Urinary bladder (tissue), 4 donors: ENCODE measurements around the gene TTC19. TPM values are rescaled to one million over a fixed set of nuclear protein-coding genes. Genes with fewer than 3 reads are reported as not detected.

Source experiments
- DNase-seq: peaks from one replicate; pipeline ENCODE4 v3.0.0-alpha.2; 2015; ENCODE audit errors: extremely low spot score
- H3K27ac ChIP-seq: one replicate; pipeline ENCODE4 v1.5.1; 2013; ENCODE audit warnings: low read depth, mild to moderate bottlenecking, moderate library complexity
- H3K36me3 ChIP-seq: one replicate; pipeline ENCODE4 v1.6.1; 2013; ENCODE audit warnings: mild to moderate bottlenecking, moderate library complexity; ENCODE audit not compliant: insufficient read depth
- H3K4me1 ChIP-seq: one replicate; pipeline ENCODE4 v1.6.1; 2013; ENCODE audit warnings: mild to moderate bottlenecking, moderate library complexity; ENCODE audit not compliant: insufficient read depth
- H3K4me3 ChIP-seq: one replicate; pipeline ENCODE4 v1.5.1; 2013; ENCODE audit warnings: low read depth, low read length
- WGBS: extraction: QIAGEN DNeasy Blood & Tissue Kit; methylation state at CpG from one replicate; pipeline ENCODE4 v1.1.7; 2013; 5-methylcytosine and 5-hydroxymethylcytosine counted together
- polyA plus RNA-seq: library from polyadenylated mRNA; stranded (reverse); fragments of 200-250 nt; gene quantifications from one replicate; pipeline ENCODE4 v1.2.3, GENCODE V29; 2013
- total RNA-seq: library from RNA; depleted of rRNA; stranded (reverse); fragments of >200 nt; gene quantifications from one replicate; pipeline ENCODE4 v1.2.3, GENCODE V29; 2014
- donor health status: healthy with polysubstance abuse.
- donor health status: healthy.

The TTC19 gene
- total RNA-seq (32.7 TPM), polyA plus RNA-seq (17.3 TPM)

GRCh38 chr17:15999141-15999973, at the start of gene TTC19, which contains the start of gene ZSWIM7:
Gene TTC19, plus strand, starts transcription at chr17:15999824. Its CDS starts 25 bp downstream, at chr17:15999849.
Gene ZSWIM7, minus strand, starts transcription at chr17:15999704. Its CDS starts 110 bp downstream, at chr17:15999594.
- H3K4me1 ChIP-seq = peaks cover 2% of the 10 kb centered on the region
- peak; percentile 87 for DNase-seq
- under 1% methylated on average over 91 of the region's 91 CpGs for WGBS
- H3K27ac ChIP-seq = peak within 1 kb of the TSS; percentile 98
- peaks cover 2% of the 10 kb centered on the region for H3K36me3 ChIP-seq
- peak within 1 kb of the TSS; percentile 74 for H3K4me3 ChIP-seq

- no peak overlapping the region for H3K4me3 ChIP-seq
- no peaks in the 10 kb centered on the region for H3K36me3 ChIP-seq
- no peak for DNase-seq
- 97% methylated on average over 6 of the region's 6 CpGs for WGBS
- H3K27ac ChIP-seq = no peak overlapping the region
- no peaks in the 10 kb centered on the region for H3K4me1 ChIP-seq
Observed at GRCh38 chr17:15951368-15952047, 48.1 kb upstream of the TTC19 start.

- no peak overlapping the region for H3K4me3 ChIP-seq
- DNase-seq = no peak
- 88% methylated on average over 7 of the region's 7 CpGs for WGBS
- H3K36me3 ChIP-seq = no peaks in the 10 kb centered on the region
- H3K27ac ChIP-seq = no peak overlapping the region
- H3K4me1 ChIP-seq = no peaks in the 10 kb centered on the region
Observed at GRCh38 chr17:15952048-15952532, 47.5 kb upstream of the TTC19 start.

GRCh38 chr17:15952916-15953790, 46.5 kb upstream of the TTC19 start:
- Histone ChIP-seq H3K4me3 (no peak overlapping the region), H3K4me1 (no peaks in the 10 kb centered on the region), H3K27ac (no peak overlapping the region), H3K36me3 (no peaks in the 10 kb centered on the region)
- DNase-seq = no peak
- 81% methylated on average over 22 of the region's 22 CpGs for WGBS

GRCh38 chr17:15954222-15954621, 45.4 kb upstream of the TTC19 start:
- no peak for DNase-seq
- Histone ChIP-seq H3K36me3 (no peaks in the 10 kb centered on the region), H3K4me1 (no peaks in the 10 kb centered on the region), H3K4me3 (no peak overlapping the region), H3K27ac (no peak overlapping the region)
- WGBS = 83% methylated on average over 5 of the region's 5 CpGs

GRCh38 chr17:15955793-15956541, 43.7 kb upstream of the TTC19 start:
- DNase-seq = no peak
- H3K27ac ChIP-seq = no peak overlapping the region
- 76% methylated on average over 14 of the region's 14 CpGs for WGBS
- H3K36me3 ChIP-seq = no peaks in the 10 kb centered on the region
- no peak overlapping the region for H3K4me3 ChIP-seq
- no peaks in the 10 kb centered on the region for H3K4me1 ChIP-seq

GRCh38 chr17:15957206-15957605, 42.4 kb upstream of the TTC19 start:
- no peak overlapping the region for H3K4me3 ChIP-seq
- no peaks in the 10 kb centered on the region for H3K4me1 ChIP-seq
- no peak for DNase-seq
- 89% methylated on average over 6 of the region's 6 CpGs for WGBS
- no peak overlapping the region for H3K27ac ChIP-seq
- no peaks in the 10 kb centered on the region for H3K36me3 ChIP-seq

GRCh38 chr17:15957608-15958307, 41.9 kb upstream of the TTC19 start:
- no peak overlapping the region for H3K27ac ChIP-seq
- no peak for DNase-seq
- no peaks in the 10 kb centered on the region for H3K36me3 ChIP-seq
- H3K4me3 ChIP-seq = no peak overlapping the region
- 96% methylated on average over 18 of the region's 19 CpGs for WGBS
- H3K4me1 ChIP-seq = no peaks in the 10 kb centered on the region

GRCh38 chr17:15958484-15958854, 41.2 kb upstream of the TTC19 start:
- no peak for DNase-seq
- no peak overlapping the region for H3K27ac ChIP-seq
- WGBS = 89% methylated on average over 4 of the region's 4 CpGs
- no peak overlapping the region for H3K4me3 ChIP-seq
- no peaks in the 10 kb centered on the region for H3K4me1 ChIP-seq
- H3K36me3 ChIP-seq = no peaks in the 10 kb centered on the region

- no peak overlapping the region for H3K4me3 ChIP-seq
- 90% methylated on average over 4 of the region's 4 CpGs for WGBS
- no peaks in the 10 kb centered on the region for H3K36me3 ChIP-seq
- no peak for DNase-seq
- no peak overlapping the region for H3K27ac ChIP-seq
- H3K4me1 ChIP-seq = no peaks in the 10 kb centered on the region
Observed at GRCh38 chr17:15963670-15964110, 35.9 kb upstream of the TTC19 start.

GRCh38 chr17:15965528-15965927, 34.1 kb upstream of the TTC19 start:
- no peaks in the 10 kb centered on the region for H3K4me1 ChIP-seq
- H3K4me3 ChIP-seq = no peak overlapping the region
- WGBS = 83% methylated on average over 6 of the region's 6 CpGs
- DNase-seq = no peak
- no peaks in the 10 kb centered on the region for H3K36me3 ChIP-seq
- H3K27ac ChIP-seq = no peak overlapping the region

GRCh38 chr17:15966183-15966878, 33.3 kb upstream of the TTC19 start:
- H3K4me1 ChIP-seq = no peaks in the 10 kb centered on the region
- 57% methylated on average over 13 of the region's 13 CpGs for WGBS
- no peak overlapping the region for H3K27ac ChIP-seq
- no peak for DNase-seq
- H3K4me3 ChIP-seq = no peak overlapping the region
- H3K36me3 ChIP-seq = no peaks in the 10 kb centered on the region
